A204.1 (cell line): Measurements from ENCODE around the gene FBN1.

ENCODE experiments used
- FAIRE-seq: peaks from 2 replicates; lab custom pipeline; 2012; peaks lifted over from hg19 to GRCh38; lab: Jason Lieb, UNC

Gene FBN1

DNA sequence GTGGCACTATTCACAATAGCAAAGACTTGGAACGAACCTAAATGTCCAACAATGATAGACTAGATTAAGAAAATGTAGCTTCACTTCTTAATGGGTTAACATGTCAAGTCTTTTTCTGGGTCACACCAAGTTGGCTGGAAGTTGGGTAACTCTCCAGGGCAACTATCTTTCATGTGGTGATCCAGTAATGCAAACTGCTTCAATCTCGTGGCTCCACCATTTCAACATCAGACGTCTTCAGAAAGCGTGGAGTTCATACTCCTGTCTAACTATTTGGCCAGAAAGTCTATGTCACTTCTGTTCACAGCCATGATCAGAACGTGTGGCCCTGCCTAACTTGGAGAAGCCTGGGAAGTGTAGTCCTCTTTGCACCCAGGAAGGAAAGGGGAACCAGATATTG, 282.0 kb downstream of the FBN1 start:
- FAIRE-seq, result no peak

- FAIRE-seq, result no peak
Observed at GRCh38 chr15:48361685-48362084, 283.8 kb downstream of the FBN1 start.

GRCh38 chr15:48360841-48361240, 284.7 kb downstream of the FBN1 start:
- FAIRE-seq, result no peak
